Liver (tissue), 9 donors: ENCODE data around the gene HSF4. TPM values are rescaled to one million over a fixed set of nuclear protein-coding genes. Genes with fewer than 3 reads are reported as not detected.
A peak's percentile ranks its signal among the peaks of the same experiment; 100 is the strongest.

Experiments
- DNase-seq: peaks from one replicate; pipeline ENCODE4 v3.0.0-alpha.2; 2017; ENCODE audit warnings: low spot score
- H3K27ac ChIP-seq, 2 donors: one replicate each; pipeline ENCODE4 v1.7.0; 2013; ENCODE audit warnings: inconsistent platforms in 2 of 2, low read length in 2 of 2, control low read depth in 1 of 2, low read depth in 1 of 2, mild to moderate bottlenecking in 1 of 2
- H3K27me3 ChIP-seq, 4 donors: one replicate each; pipeline versions ENCODE4 v1.6.1 to v1.7.0; 2013; ENCODE audit warnings: low read length in 3 of 4, inconsistent platforms in 1 of 4, mild to moderate bottlenecking in 1 of 4, moderate library complexity in 1 of 4; ENCODE audit not compliant: control insufficient read depth in 4 of 4, insufficient read depth in 4 of 4
- H3K36me3 ChIP-seq, 4 donors: one replicate each; pipeline versions ENCODE4 v1.6.1 to v1.7.0; 2013; ENCODE audit warnings: low read length in 3 of 4, mild to moderate bottlenecking in 3 of 4, low read depth in 1 of 4, moderate library complexity in 1 of 4; ENCODE audit not compliant: control insufficient read depth in 4 of 4, insufficient read depth in 3 of 4
- H3K4me1 ChIP-seq, 4 donors: one replicate each; pipeline versions ENCODE4 v1.6.1 to v1.7.0; 2013; ENCODE audit warnings: low read length in 3 of 4, mild to moderate bottlenecking in 3 of 4, moderate library complexity in 1 of 4; ENCODE audit not compliant: control insufficient read depth in 4 of 4, insufficient read depth in 4 of 4
- H3K4me3 ChIP-seq, 3 donors: one replicate each; pipeline versions ENCODE4 v1.6.1 to v1.7.0; 2013; ENCODE audit warnings: low read length in 3 of 3, control low read depth in 1 of 3, low read depth in 1 of 3, mild to moderate bottlenecking in 1 of 3
- H3K9ac ChIP-seq, 2 donors: one replicate each; pipeline ENCODE4 v1.7.0; 2013; ENCODE audit warnings: low read length in 2 of 2, mild to moderate bottlenecking in 2 of 2, moderate library complexity in 2 of 2, control low read depth in 1 of 2, low read depth in 1 of 2
- H3K9me3 ChIP-seq, 4 donors: one replicate each; pipeline versions ENCODE4 v1.6.1 to v1.7.0; 2013; ENCODE audit warnings: low read length in 3 of 4; ENCODE audit not compliant: control insufficient read depth in 4 of 4
- ATF3 ChIP-seq: IDR thresholded peaks from 2 replicates; pipeline ENCODE4 v1.6.1; 2016; ENCODE audit warnings: antibody characterized with exemption
- CTCF ChIP-seq: fragments of 150-350 bp; IDR thresholded peaks from 2 replicates; pipeline ENCODE4 v1.5.1; 2017; ENCODE audit warnings: improper control_type of control experiment, low read depth, low read length; ENCODE audit not compliant: missing input control
- FOXA2 ChIP-seq: IDR thresholded peaks from 2 replicates; pipeline ENCODE4 v1.6.1; 2016; ENCODE audit warnings: antibody characterized with exemption
- GABPA ChIP-seq, 2 donors: IDR thresholded peaks in 1 of 2; conservative IDR thresholded peaks in 1 of 2; 2 replicates each; pipeline ENCODE4 v1.6.1; 2016; ENCODE audit warnings: antibody characterized with exemption in 2 of 2, mild to moderate bottlenecking in 1 of 2, moderate library complexity in 1 of 2
- HNF4A ChIP-seq, 2 donors: conservative IDR thresholded peaks; 2 replicates each; pipeline ENCODE4 v1.6.1; 2016; ENCODE audit warnings: antibody characterized with exemption in 2 of 2, mild to moderate bottlenecking in 2 of 2
- HNF4G ChIP-seq: IDR thresholded peaks from 2 replicates; pipeline ENCODE4 v1.6.1; 2016; ENCODE audit warnings: antibody characterized with exemption
- JUND ChIP-seq, 2 donors: IDR thresholded peaks; 2 replicates each; pipeline ENCODE4 v1.6.1; 2016; ENCODE audit warnings: antibody characterized with exemption in 2 of 2
- MAX ChIP-seq: IDR thresholded peaks from 2 replicates; pipeline ENCODE4 v1.6.1; 2016; ENCODE audit warnings: antibody characterized with exemption
- NR2F2 ChIP-seq: IDR thresholded peaks from 2 replicates; pipeline ENCODE4 v1.6.1; 2016; ENCODE audit warnings: antibody characterized with exemption
- RAD21 ChIP-seq, 2 donors: IDR thresholded peaks; 2 replicates each; pipeline ENCODE4 v1.6.1; 2016; ENCODE audit warnings: antibody characterized with exemption in 2 of 2, mild to moderate bottlenecking in 2 of 2
- RXRA ChIP-seq, 2 donors: IDR thresholded peaks; 2 replicates each; pipeline ENCODE4 v1.6.1; 2017 to 2018; ENCODE audit warnings: antibody characterized with exemption in 2 of 2, mild to moderate bottlenecking in 1 of 2
- SP1 ChIP-seq: IDR thresholded peaks from 2 replicates; pipeline ENCODE4 v1.6.1; 2018; ENCODE audit warnings: antibody characterized with exemption, mild to moderate bottlenecking
- TAF1 ChIP-seq: conservative IDR thresholded peaks from 2 replicates; pipeline ENCODE4 v1.6.1; 2016; ENCODE audit warnings: antibody characterized with exemption, mild to moderate bottlenecking
- YY1 ChIP-seq: IDR thresholded peaks from 2 replicates; pipeline ENCODE4 v1.6.1; 2016; ENCODE audit warnings: antibody characterized with exemption, mild to moderate bottlenecking
- ZBTB33 ChIP-seq: IDR thresholded peaks from 2 replicates; pipeline ENCODE4 v1.6.1; 2016; ENCODE audit warnings: antibody characterized with exemption
- WGBS: extraction: QIAGEN DNeasy Blood & Tissue Kit; methylation state at CpG from one replicate; pipeline ENCODE4 v1.1.7; 2013; 5-methylcytosine and 5-hydroxymethylcytosine counted together
- polyA plus RNA-seq, 2 donors: library from polyadenylated mRNA; stranded (reverse) in 1 of 2; unstranded in 1 of 2; fragments of 200-250 nt in 1 of 2; fragments of >200 nt in 1 of 2; fragmentation: Nextera tagmentation in 1 of 2; extraction: Ambion mirVana in 1 of 2; gene quantifications; one replicate each; pipeline versions ENCODE4 v1.2.1 to v1.2.3, GENCODE V29; 2013 to 2015
- total RNA-seq, 2 donors: library from RNA; depleted of rRNA; stranded (reverse); fragments of >200 nt; gene quantifications; one replicate each; pipeline ENCODE4 v1.2.3, GENCODE V29; 2014
- donor health status: healthy.
- donor health status: healthy.
- donor health status: healthy.
- donor health status: healthy.
- donor health status: healthy.

Gene HSF4
- total and polyA plus RNA-seq, 4 donors, result 0.42 to 5.1 (median 4.3) TPM

GRCh38 chr16:67185651-67186134 lies 21.1 kb downstream of the HSF4 start:
- 10% methylated on average over 12 of the region's 12 CpGs for WGBS
- H3K27ac ChIP-seq, result no peak overlapping the region

GRCh38 chr16:67186550-67186950 lies 22.0 kb downstream of the HSF4 start:
- Histone ChIP-seq H3K27ac (no peak overlapping the region), H3K4me1 (peaks cover 8 to 31% (median 21%) of the 10 kb centered on the region in 4 donors), H3K9ac (no peak overlapping the region), H3K9me3 (no peaks in the 10 kb centered on the region), H3K4me3 (no peak overlapping the region), H3K27me3 (no peaks in the 10 kb centered on the region), H3K36me3 (no peaks in the 10 kb centered on the region)
- 60% methylated on average over 5 of the region's 5 CpGs for WGBS
- TF ChIP-seq FOXA2 (no peak), GABPA (IDR thresholded peaks at IDR 0.05 in 1 of 2, conservative IDR thresholded peaks at IDR 0.05 in 1 of 2) (no peak), YY1 (no peak), HNF4G (no peak), ZBTB33 (no peak), TAF1 (no peak), RAD21 (IDR thresholded peaks at IDR 0.05) (no peak), HNF4A (conservative IDR thresholded peaks at IDR 0.05) (no peak), CTCF (no peak), ATF3 (no peak), MAX (no peak), NR2F2 (no peak), JUND (IDR thresholded peaks at IDR 0.05) (no peak), RXRA (IDR thresholded peaks at IDR 0.05) (no peak)
- DNase-seq, result no peak

More at GRCh38 chr16:67185651-67186134, 21.1 kb downstream of the HSF4 start:
- no peak overlapping the region for H3K9ac ChIP-seq
- no peaks in the 10 kb centered on the region for H3K27me3 ChIP-seq
- H3K36me3 ChIP-seq, result no peaks in the 10 kb centered on the region
- DNase-seq, result no peak
- peaks cover 8 to 28% (median 19%) of the 10 kb centered on the region in 4 donors for H3K4me1 ChIP-seq
- no peak overlapping the region for H3K4me3 ChIP-seq
- no peak for TF ChIP-seq HNF4A (conservative IDR thresholded peaks at IDR 0.05)
- TF ChIP-seq SP1, result peak; percentile 1
- H3K9me3 ChIP-seq, result no peaks in the 10 kb centered on the region
